NCI-H345 treated with DMSO at 0.1 percent for 48 hours (cell line): ENCODE results near the gene PRPH.
"Not testable (repeated sequence)": the region's sequence is repeated elsewhere in the genome, so short reads cannot be mapped to it uniquely, and the experiment has no call there.

Experiments used
- DNase-seq: peaks from one replicate; lab custom pipeline; 2025; ENCODE audit not compliant: unreplicated experiment; lab: John Stamatoyannopoulos, UW

PRPH gene

GRCh38 chr12:49332441-49332861 lies 37.5 kb downstream of the PRPH start:
- DNase-seq = no peak

- DNase-seq = no peak
These were observed 38.0 kb downstream of the PRPH start for GRCh38 chr12:49332891-49333371.

- not testable (repeated sequence) for DNase-seq
These were observed 38.8 kb downstream of the PRPH start for GRCh38 chr12:49333778-49334177.

- no peak for DNase-seq
These were observed 39.3 kb downstream of the PRPH start for GRCh38 chr12:49334226-49334625.

GRCh38 chr12:49334681-49335080 lies 39.7 kb downstream of the PRPH start:
- no peak for DNase-seq

GRCh38 chr12:49335118-49335954 lies 40.4 kb downstream of the PRPH start:
- DNase-seq = no peak

- DNase-seq = no peak
These were observed 41.2 kb downstream of the PRPH start for GRCh38 chr12:49335955-49336644.

GRCh38 chr12:49336645-49337584 lies 42.0 kb downstream of the PRPH start, which contains the start of gene C1QL4:
C1QL4 (minus strand) TSS chr12:49337188; CDS start chr12:49336477, 711 bp downstream.
- no peak for DNase-seq

GRCh38 chr12:49338830-49339463 lies 44.0 kb downstream of the PRPH start:
- DNase-seq = no peak

GRCh38 chr12:49339464-49339861 lies 44.5 kb downstream of the PRPH start:
- no peak for DNase-seq

- no peak for DNase-seq
These were observed 45.3 kb downstream of the PRPH start for GRCh38 chr12:49340095-49340870.

- no peak for DNase-seq
These were observed 46.2 kb downstream of the PRPH start for GRCh38 chr12:49340971-49341776.

GRCh38 chr12:49341777-49342065 lies 46.8 kb downstream of the PRPH start:
- no peak for DNase-seq

GRCh38 chr12:49342066-49342913 lies 47.3 kb downstream of the PRPH start:
- DNase-seq = no peak

GRCh38 chr12:49342914-49343731 lies 48.2 kb downstream of the PRPH start:
- DNase-seq = no peak

- DNase-seq = no peak
These were observed 49.6 kb downstream of the PRPH start for GRCh38 chr12:49344486-49345050.
